ENCODE measurements around the gene ZNF175.

- TF ChIP-seq CTCF (IDR thresholded peaks at IDR 0.05) (no peak), RNF2 (IDR thresholded peaks at IDR 0.05; ENCODE audit: borderline replicate concordance, low read depth) (no peak), POLR2A (IDR thresholded peaks at IDR 0.05; ENCODE audit: low read length) (no peak), JUN (IDR thresholded peaks at IDR 0.05) (no peak), MAX (IDR thresholded peaks at IDR 0.05) (no peak), HOXA7 (CRISPR knock-in tag; IDR thresholded peaks at IDR 0.05) (no peak), MYC (IDR thresholded peaks at IDR 0.05; ENCODE audit: borderline replicate concordance, low read length) (no peak), REST (IDR thresholded peaks at IDR 0.05) (no peak), FOSL2 (IDR thresholded peaks at IDR 0.05) (no peak), FOSL2 (CRISPR knock-in tag; IDR thresholded peaks at IDR 0.05) (no peak), BHLHE40 (IDR thresholded peaks at IDR 0.05; ENCODE audit: low read depth, low read length) (no peak)
Observed at GRCh38 chr19:51621178-51621577, 50.1 kb downstream of the ZNF175 start.

All from A549 (cell line).